NB4 (cell line): ENCODE data around the gene NFIX.

Experiments used
- DNase-seq: peaks from one replicate; pipeline ENCODE4 v3.0.0; 2010; ENCODE audit warnings: low read depth
- H3K4me3 ChIP-seq: one replicate; pipeline ENCODE4 v1.5.1; 2011; ENCODE audit warnings: mild to moderate bottlenecking, low read depth, low read length, moderate library complexity
- CTCF ChIP-seq: IDR thresholded peaks from one replicate; pipeline ENCODE4 v1.5.1; 2012; ENCODE audit warnings: low read depth, low read length
- MAX ChIP-seq: IDR thresholded peaks from 2 replicates; pipeline ENCODE4 v1.6.1; 2011; ENCODE audit warnings: low read depth, low read length
- MYC ChIP-seq: IDR thresholded peaks from 2 replicates; pipeline ENCODE4 v1.6.1; 2011; ENCODE audit warnings: low read depth, low read length
- POLR2A ChIP-seq: IDR thresholded peaks from 2 replicates; pipeline ENCODE4 v1.6.1; 2011; ENCODE audit warnings: mild to moderate bottlenecking; ENCODE audit not compliant: insufficient read length; ENCODE audit errors: extremely low read depth

The NFIX gene

GRCh38 chr19:13050274-13050673 lies 55.0 kb downstream of the NFIX start:
- TF ChIP-seq CTCF, result no peak
- TF ChIP-seq MYC, result no peak
- no peak for TF ChIP-seq POLR2A
- no peak for TF ChIP-seq MAX
- DNase-seq, result no peak
- H3K4me3 ChIP-seq, result no peak overlapping the region

GRCh38 chr19:13051557-13052165 lies 56.4 kb downstream of the NFIX start:
- peak; percentile 61 for DNase-seq
- TF ChIP-seq MAX (peak; percentile 34; the same call in 1 of the 2 replicates), MYC (no peak), POLR2A (no peak), CTCF (no peak)
- H3K4me3 ChIP-seq, result no peak overlapping the region

GRCh38 chr19:13052447-13053175 lies 57.3 kb downstream of the NFIX start:
- DNase-seq, result no peak
- peak; percentile 10; the same call in 1 of the 2 replicates for TF ChIP-seq MAX
- no peak for TF ChIP-seq CTCF
- no peak overlapping the region for H3K4me3 ChIP-seq

GRCh38 chr19:13053238-13053637 lies 58.0 kb downstream of the NFIX start:
- no peak for TF ChIP-seq MAX
- TF ChIP-seq MYC, result no peak
- TF ChIP-seq CTCF, result no peak
- TF ChIP-seq POLR2A, result no peak
- H3K4me3 ChIP-seq, result no peak overlapping the region
- no peak for DNase-seq

GRCh38 chr19:13053761-13054625 lies 58.7 kb downstream of the NFIX start:
- no peak overlapping the region for H3K4me3 ChIP-seq
- DNase-seq, result no peak
- TF ChIP-seq POLR2A, result no peak
- TF ChIP-seq MAX, result no peak
- no peak for TF ChIP-seq CTCF
- TF ChIP-seq MYC, result no peak
